T-cell (primary cell): ENCODE measurements around the gene ULK4. TPM values are rescaled to one million over a fixed set of nuclear protein-coding genes. Genes with fewer than 3 reads are reported as not detected.
"Not testable (repeated sequence)": the region's sequence is repeated elsewhere in the genome, so short reads cannot be mapped to it uniquely, and the experiment has no call there.

ENCODE experiments used
- ATAC-seq, 4 experiments: fragments of 200-7000 bp in 3 of 4; fragments of 150-1000 bp in 1 of 4; cut with Tn5 transposase; replicated peaks in 1 of 4; 1 replicate in 3 of 4; 2 replicates in 1 of 4; pipeline ENCODE4 v1.10.0; 2021; ENCODE audit warnings: moderate library complexity in 3 of 4, mild to moderate bottlenecking in 2 of 4, moderate number of reproducible peaks in 1 of 4
- CTCF ChIA-PET, 2 donors: fragments of 300-600 bp; sonication (Branson Sonifier 250); formaldehyde crosslinking; loops; one replicate each; lab custom pipeline; 2022; ENCODE audit warnings: antibody characterized with exemption in 2 of 2; lab: Charles Lee
- POLR2A ChIA-PET, 2 donors: fragments of 300-600 bp; sonication (Branson Sonifier 250); formaldehyde crosslinking; loops; one replicate each; lab custom pipeline; 2022; ENCODE audit warnings: antibody characterized with exemption in 2 of 2; lab: Charles Lee
- DNase-seq, 35 experiments: peaks; one replicate each; pipeline versions ENCODE4 v3.0.0 to v3.0.0-alpha.2; 2013 to 2023
- H3K27ac ChIP-seq: one replicate; pipeline ENCODE4 v1.5.1; 2013; ENCODE audit warnings: low read length
- H3K27me3 ChIP-seq, 2 experiments: replicated peaks in 1 of 2; 1 replicate in 1 of 2; 2 replicates in 1 of 2; pipeline versions ENCODE4 v1.6.1 to v1.7.0; 2013; ENCODE audit warnings: low read length in 1 of 2, mixed read lengths in 1 of 2; ENCODE audit not compliant: control insufficient read depth in 2 of 2, insufficient read depth in 2 of 2; ENCODE audit errors: extremely low read depth in 1 of 2
- H3K36me3 ChIP-seq, 2 donors: 1 replicate in 1 of 2; 2 replicates in 1 of 2; pipeline versions ENCODE4 v1.6.1 to v1.7.0; 2013; ENCODE audit warnings: low read length in 1 of 2; ENCODE audit not compliant: control insufficient read depth in 2 of 2, insufficient read depth in 1 of 2; ENCODE audit errors: extremely low read depth in 1 of 2
- H3K4me1 ChIP-seq, 2 experiments: 1 replicate in 1 of 2; 2 replicates in 1 of 2; pipeline versions ENCODE4 v1.6.1 to v1.7.0; 2013; ENCODE audit warnings: low read length in 2 of 2, mixed read lengths in 1 of 2; ENCODE audit not compliant: insufficient read depth in 2 of 2, control insufficient read depth in 1 of 2; ENCODE audit errors: extremely low read depth in 1 of 2
- H3K4me3 ChIP-seq, 2 donors: 1 replicate in 1 of 2; 2 replicates in 1 of 2; pipeline versions ENCODE4 v1.5.1 to v1.7.0; 2013; ENCODE audit warnings: mild to moderate bottlenecking in 2 of 2, low read length in 1 of 2, moderate library complexity in 1 of 2; ENCODE audit not compliant: control insufficient read depth in 1 of 2; ENCODE audit errors: extremely low read depth in 1 of 2
- H3K9me3 ChIP-seq: 2 replicates; pipeline ENCODE4 v1.7.0; 2013
- H3K27ac Mint-ChIP-seq, 2 donors: one replicate each; pipeline ENCODE4 v1.8.0; 2020 to 2021; ENCODE audit warnings: mild to moderate bottlenecking in 2 of 2, mixed read lengths in 2 of 2
- H3K27me3 Mint-ChIP-seq, 2 donors: one replicate each; pipeline ENCODE4 v1.8.0; 2021 to 2022; ENCODE audit warnings: mixed read lengths in 2 of 2
- H3K36me3 Mint-ChIP-seq: one replicate; pipeline ENCODE4 v1.8.0; 2021; ENCODE audit warnings: mixed read lengths
- H3K4me1 Mint-ChIP-seq, 3 donors: one replicate each; pipeline ENCODE4 v1.8.0; 2020 to 2022; ENCODE audit warnings: mixed read lengths in 3 of 3, mild to moderate bottlenecking in 1 of 3
- H3K4me3 Mint-ChIP-seq, 3 donors: one replicate each; pipeline ENCODE4 v1.8.0; 2020 to 2022; ENCODE audit warnings: mild to moderate bottlenecking in 3 of 3, mixed read lengths in 3 of 3, moderate library complexity in 3 of 3
- H3K9me3 Mint-ChIP-seq, 3 donors: one replicate each; pipeline ENCODE4 v1.8.0; 2020 to 2022; ENCODE audit warnings: mixed read lengths in 3 of 3
- WGBS: methylation state at CpG from one replicate; pipeline ENCODE4 v1.1.5; 2013; ENCODE audit warnings: missing lambda C conversion rate; ENCODE audit not compliant: insufficient coverage; 5-methylcytosine and 5-hydroxymethylcytosine counted together
- total RNA-seq, 35 experiments: library from RNA in 6 of 35; stranded (reverse) in 6 of 35; fragments of 120-200 nt in 1 of 35; gene quantifications; one replicate each; pipeline versions ENCODE4 v1.2.1 to v1.2.4 and lab custom pipeline; 2013 to 2026

ULK4 gene
- total RNA-seq, 5 donors from 2014 or later (not counting 1 experiment from before 2014, with no cell fraction given): 17.5 to 28.2 (median 19.7) TPM

DNA sequence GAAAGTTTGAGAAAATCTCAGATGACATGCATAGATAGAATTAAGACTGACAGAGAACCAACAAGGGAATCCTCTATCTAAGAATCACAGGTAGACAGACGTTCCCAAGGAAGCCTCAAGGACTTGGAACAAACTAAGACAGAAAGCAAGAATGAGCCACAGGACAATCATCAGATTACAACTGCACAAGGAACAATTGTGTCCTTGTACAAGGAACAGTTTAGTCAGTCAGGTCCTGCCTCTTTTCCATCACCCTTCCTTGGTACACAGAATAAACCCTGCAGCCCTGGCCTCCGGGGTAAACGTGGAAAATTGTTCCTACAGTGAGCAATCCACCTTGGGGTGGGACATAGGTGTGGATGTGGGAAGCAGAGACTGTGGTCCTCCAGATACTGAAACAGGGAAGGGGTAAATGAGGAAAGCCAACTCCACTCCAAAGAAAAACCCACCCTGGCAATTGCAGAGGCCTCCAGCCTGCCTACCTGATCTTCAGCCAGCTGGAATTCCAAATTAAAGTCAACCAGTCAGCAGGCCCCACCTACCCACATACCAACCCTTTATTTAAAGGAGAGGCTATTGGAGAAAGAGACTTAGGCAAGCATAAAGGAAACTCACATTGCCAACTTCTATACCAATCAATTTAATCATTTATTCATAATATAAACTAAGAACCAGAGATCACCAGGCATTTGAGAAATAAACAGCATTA lies 73.4 kb downstream of the ULK4 start:
- H3K36me3 Mint-ChIP-seq: peaks cover 35% of the 10 kb centered on the region
- CTCF ChIA-PET: no interaction called here
- DNase-seq: no peak
- Histone ChIP-seq H3K27ac (no peak overlapping the region), H3K9me3 (peaks cover 3% of the 10 kb centered on the region), H3K4me3 (no peak overlapping the region), H3K36me3 (peaks cover 0 to 6% of the 10 kb centered on the region in 2 donors), H3K27me3 (no peaks in the 10 kb centered on the region), H3K4me1 (no peaks in the 10 kb centered on the region)
- H3K9me3 Mint-ChIP-seq: peaks cover 4 to 10% (median 9%) of the 10 kb centered on the region in 3 donors
- no peaks in the 10 kb centered on the region for H3K27me3 Mint-ChIP-seq
- no peaks in the 10 kb centered on the region for H3K4me1 Mint-ChIP-seq
- no peak for ATAC-seq
- POLR2A ChIA-PET: no interaction called here
- H3K27ac Mint-ChIP-seq: no peak overlapping the region
- no CpG with 5 or more reads among the region's 3 CpGs for WGBS
- H3K4me3 Mint-ChIP-seq: no peak overlapping the region

DNA sequence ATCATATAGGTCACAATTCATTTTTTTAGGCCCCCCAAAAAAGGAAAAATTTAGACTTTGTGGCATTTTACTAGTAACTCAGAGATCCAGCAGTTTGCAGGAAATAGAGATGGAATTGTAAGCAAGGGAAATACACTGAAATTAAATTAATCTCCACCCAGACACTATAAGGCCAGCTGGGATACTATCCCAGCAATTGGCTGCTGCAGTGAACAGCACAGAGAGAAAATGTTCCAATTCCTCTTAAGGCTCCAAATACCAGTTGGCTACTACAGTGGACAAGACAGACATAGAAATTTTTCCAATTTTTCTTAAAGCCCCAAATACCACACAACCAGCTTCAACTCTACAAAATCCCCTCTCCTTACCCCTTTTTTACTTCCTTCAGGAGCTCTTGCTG lies 78.9 kb downstream of the ULK4 start:
- Histone ChIP-seq H3K9me3 (no peaks in the 10 kb centered on the region), H3K4me3 (no peak overlapping the region), H3K36me3 (peaks cover 2% of the 10 kb centered on the region in 2 donors), H3K27me3 (no peaks in the 10 kb centered on the region), H3K27ac (no peak overlapping the region), H3K4me1 (no peaks in the 10 kb centered on the region)
- no peak overlapping the region for H3K27ac Mint-ChIP-seq
- ATAC-seq: no peak
- CTCF ChIA-PET: interaction anchor here (0.8 to 3.2 kb wide), 7 partner anchors 1297 to 1557 kb away, joined by 3 to 19 read pairs (median 6); no protein-coding TSS in a partner anchor
- H3K36me3 Mint-ChIP-seq: peaks cover 8% of the 10 kb centered on the region
- H3K9me3 Mint-ChIP-seq: no peaks in the 10 kb centered on the region
- H3K27me3 Mint-ChIP-seq: no peaks in the 10 kb centered on the region
- no peak for DNase-seq
- no peaks in the 10 kb centered on the region for H3K4me1 Mint-ChIP-seq
- no peak overlapping the region for H3K4me3 Mint-ChIP-seq
- POLR2A ChIA-PET: no interaction called here

DNA sequence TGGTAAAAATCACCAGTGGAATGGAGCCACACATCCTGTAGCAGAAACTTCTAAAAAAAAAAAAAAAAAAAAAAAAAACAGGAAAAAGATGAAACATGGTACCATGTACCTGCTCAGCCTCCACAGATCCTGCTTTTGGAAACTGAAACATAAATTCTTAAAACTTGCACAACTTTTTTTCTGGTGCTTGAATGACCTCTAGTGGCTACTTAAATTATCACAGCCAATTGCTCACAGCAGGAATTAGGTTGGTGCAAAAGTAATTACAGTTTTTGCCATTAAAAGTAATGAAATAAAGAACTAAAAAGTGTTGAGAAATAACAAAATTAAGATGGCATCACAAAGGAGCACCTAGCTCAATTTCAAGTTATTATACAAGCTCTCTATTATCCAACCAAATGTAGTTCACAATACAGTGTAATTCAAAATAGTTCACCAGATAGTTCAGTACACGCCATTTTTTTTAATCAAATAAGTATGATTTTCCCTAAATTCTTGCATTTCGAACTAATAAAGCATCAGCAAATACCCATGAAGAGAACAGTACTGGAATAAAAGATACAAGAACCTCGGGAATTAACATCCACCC lies 80.6 kb downstream of the ULK4 start:
- 70% methylated on average over 2 of the region's 3 CpGs for WGBS
- Mint-ChIP-seq H3K4me3 (no peak overlapping the region), H3K36me3 (peaks cover 8% of the 10 kb centered on the region), H3K4me1 (no peaks in the 10 kb centered on the region), H3K27ac (peak overlapping the region in 1 of 2 donors; percentile 44), H3K9me3 (no peaks in the 10 kb centered on the region), H3K27me3 (no peaks in the 10 kb centered on the region)
- Histone ChIP-seq H3K36me3 (peaks cover 2% of the 10 kb centered on the region in 2 donors), H3K4me3 (no peak overlapping the region), H3K27me3 (no peaks in the 10 kb centered on the region), H3K4me1 (no peaks in the 10 kb centered on the region), H3K9me3 (no peaks in the 10 kb centered on the region), H3K27ac (no peak overlapping the region)
- ATAC-seq (no peak), DNase-seq (peak in 4 of 35 experiments; percentile 4 to 66 (median 20))
- ChIA-PET POLR2A (no interaction called here), CTCF (interaction anchor here (0.7 to 3.2 kb wide), 7 partner anchors 9 to 1555 kb away, joined by 3 to 19 read pairs (median 5); no protein-coding TSS in a partner anchor)

DNA sequence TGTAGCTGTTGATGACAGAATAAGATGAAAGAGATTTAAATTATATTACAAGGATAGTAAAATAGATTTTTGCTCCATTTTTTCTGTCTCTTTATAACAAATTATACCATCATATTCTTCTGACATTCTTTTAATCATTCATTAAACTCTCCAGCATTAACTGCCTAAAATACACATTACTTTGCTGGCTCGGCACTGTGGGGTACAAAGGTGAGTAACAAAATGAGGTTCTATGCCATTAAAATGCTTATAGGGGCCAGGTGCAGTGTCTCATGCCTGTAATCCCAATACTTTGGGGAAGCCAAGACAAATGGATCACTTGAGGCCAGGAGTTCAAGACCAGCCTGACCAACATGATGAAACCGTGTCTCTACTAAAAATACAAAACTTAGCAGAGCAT lies 81.5 kb downstream of the ULK4 start:
- DNase-seq (no peak), ATAC-seq (no peak)
- Mint-ChIP-seq H3K27me3 (no peaks in the 10 kb centered on the region), H3K9me3 (no peaks in the 10 kb centered on the region), H3K4me3 (no peak overlapping the region), H3K4me1 (no peaks in the 10 kb centered on the region), H3K36me3 (peaks cover 5% of the 10 kb centered on the region), H3K27ac (no peak overlapping the region)
- H3K4me3 ChIP-seq: no peak overlapping the region
- H3K4me1 ChIP-seq: no peaks in the 10 kb centered on the region
- POLR2A ChIA-PET: no interaction called here
- CTCF ChIA-PET: interaction anchor here (0.9 to 1.4 kb wide), 6 partner anchors 1294 to 1552 kb away, joined by 3 to 5 read pairs (median 4); no protein-coding TSS in a partner anchor
- H3K27ac ChIP-seq: no peak overlapping the region
- 63% methylated on average over 1 of the region's 2 CpGs for WGBS
- H3K36me3 ChIP-seq: peaks cover 2% of the 10 kb centered on the region in 2 donors
- H3K27me3 ChIP-seq: no peaks in the 10 kb centered on the region
- H3K9me3 ChIP-seq: no peaks in the 10 kb centered on the region

DNA sequence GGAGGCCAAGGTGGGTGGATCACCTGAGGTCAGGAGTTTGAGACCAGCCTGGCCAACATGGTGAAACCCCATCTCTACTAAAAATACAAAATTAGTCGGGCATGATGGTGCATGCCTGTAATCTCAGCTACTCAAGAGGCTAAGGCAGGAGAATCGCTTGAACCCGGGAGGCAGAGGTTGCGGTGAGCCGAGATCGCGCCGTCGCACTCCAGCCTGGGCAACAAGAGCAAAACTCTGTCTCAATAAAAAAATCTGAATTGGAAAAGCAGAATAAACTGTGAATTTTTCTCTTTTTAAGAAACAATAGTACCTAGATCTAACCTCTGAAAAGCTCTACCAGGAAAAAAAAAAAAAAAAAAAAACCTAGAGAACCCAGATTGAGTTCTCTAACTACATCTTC lies 84.2 kb downstream of the ULK4 start:
- H3K4me3 Mint-ChIP-seq, H3K4me1 ChIP-seq, H3K27ac ChIP-seq, H3K27me3 Mint-ChIP-seq, H3K27me3 ChIP-seq, DNase-seq, H3K4me1 Mint-ChIP-seq, ATAC-seq, POLR2A ChIA-PET, H3K36me3 ChIP-seq, H3K9me3 ChIP-seq, H3K4me3 ChIP-seq, H3K9me3 Mint-ChIP-seq, H3K27ac Mint-ChIP-seq: not testable (repeated sequence)
- no CpG with 5 or more reads among the region's 9 CpGs for WGBS
- peaks cover 14% of the 10 kb centered on the region for H3K36me3 Mint-ChIP-seq
- CTCF ChIA-PET: interaction anchor here (0.6 to 1.0 kb wide), 4 partner anchors 157 to 1297 kb away, joined by 3 to 15 read pairs (median 4); no protein-coding TSS in a partner anchor

DNA sequence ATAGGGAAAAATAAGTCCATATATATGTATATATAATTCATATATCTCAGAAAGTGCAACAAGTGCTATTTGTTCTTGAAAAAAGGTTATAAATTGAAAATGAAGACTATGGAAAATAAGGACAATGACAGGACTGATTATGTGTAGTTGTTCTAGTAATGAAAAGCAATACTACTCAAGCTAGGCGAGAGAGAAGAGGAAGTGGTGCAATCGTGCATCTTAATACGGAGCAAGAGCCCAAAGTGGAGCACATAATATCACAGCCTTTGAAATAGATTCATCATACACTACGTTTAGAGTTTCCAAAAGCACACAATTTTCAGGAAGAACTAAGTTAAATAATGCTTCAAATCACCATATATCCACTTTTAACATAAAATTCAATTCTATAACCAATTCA lies 87.9 kb downstream of the ULK4 start:
- H3K36me3 Mint-ChIP-seq: peaks cover 28% of the 10 kb centered on the region
- DNase-seq: no peak
- no peak for ATAC-seq
- no peak overlapping the region for H3K27ac ChIP-seq
- H3K36me3 ChIP-seq: peaks cover 0 to 2% of the 10 kb centered on the region in 2 donors
- H3K4me1 Mint-ChIP-seq: no peaks in the 10 kb centered on the region
- no peak overlapping the region for H3K27ac Mint-ChIP-seq
- no peaks in the 10 kb centered on the region for H3K27me3 ChIP-seq
- no CpG with 5 or more reads among the region's 4 CpGs for WGBS
- no peaks in the 10 kb centered on the region for H3K4me1 ChIP-seq
- no peaks in the 10 kb centered on the region for H3K9me3 ChIP-seq
- H3K9me3 Mint-ChIP-seq: no peaks in the 10 kb centered on the region
- H3K27me3 Mint-ChIP-seq: no peaks in the 10 kb centered on the region
- POLR2A ChIA-PET: interaction anchor here in 1 of 2 donors (0.7 kb wide), 1 partner anchor 598 kb away, joined by 3 read pairs; no protein-coding TSS in a partner anchor
- no peak overlapping the region for H3K4me3 Mint-ChIP-seq
- CTCF ChIA-PET: interaction anchor here in 1 of 2 donors (0.5 kb wide), 1 partner anchor 1697 kb away, joined by 3 read pairs; no protein-coding TSS in a partner anchor
- H3K4me3 ChIP-seq: no peak overlapping the region
